ENCODE measurements around the gene PLCG1. TPM values are rescaled to one million over a fixed set of nuclear protein-coding genes. Genes with fewer than 3 reads are reported as not detected.
"Not testable (repeated sequence)": the region's sequence is repeated elsewhere in the genome, so short reads cannot be mapped to it uniquely, and the experiment has no call there.

The PLCG1 gene
- polyA plus RNA-seq, 4 donors: 27.6 to 106 (median 51.2) TPM

DNA sequence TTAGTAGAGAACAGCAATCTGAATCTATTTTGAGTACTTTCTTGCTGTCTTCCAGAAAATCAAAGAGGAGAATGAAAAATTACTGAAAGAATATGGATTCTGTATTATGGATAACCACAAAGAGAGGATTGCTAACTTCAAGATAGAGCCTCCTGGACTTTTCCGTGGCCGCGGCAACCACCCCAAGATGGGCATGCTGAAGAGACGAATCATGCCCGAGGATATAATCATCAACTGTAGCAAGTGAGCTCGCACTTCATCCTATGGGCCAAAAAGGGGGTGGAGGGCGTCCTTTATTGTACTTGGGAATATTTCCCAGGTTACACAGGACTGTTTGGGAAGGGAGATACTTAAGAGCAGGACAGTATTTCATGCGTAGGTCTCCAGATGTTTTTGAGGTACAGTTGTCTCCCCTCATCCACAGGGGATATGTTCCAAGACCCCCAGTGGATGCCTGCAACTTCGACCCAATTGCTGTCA, 37.3 kb upstream of the PLCG1 start:
- no peak overlapping the region for H3K4me3 ChIP-seq (ENCODE audit: low read depth in 1 of 3, low read length in 3 of 3)
- peaks cover 19 to 46% (median 19%) of the 10 kb centered on the region in 3 donors for H3K36me3 ChIP-seq (ENCODE audit: control insufficient read depth in 3 of 3, insufficient read depth in 2 of 3, low read depth in 1 of 3, low read length in 3 of 3)
- no peaks in the 10 kb centered on the region for H3K9me3 ChIP-seq (ENCODE audit: control insufficient read depth in 2 of 2, insufficient read depth in 1 of 2, low read depth in 1 of 2, low read length in 1 of 2)
- no peak for DNase-seq
- FAIRE-seq: no peak
- H3K27me3 ChIP-seq (ENCODE audit: control insufficient read depth in 3 of 3, insufficient read depth in 3 of 3, low read length in 3 of 3): no peaks in the 10 kb centered on the region
- 91 to 98% (median 94%) methylated on average over 9 of the region's 9 CpGs for WGBS, 3 donors
- no peak overlapping the region for H3K27ac ChIP-seq (ENCODE audit: low read depth in 1 of 3, low read length in 2 of 3)
- H3K4me1 ChIP-seq (ENCODE audit: control insufficient read depth in 3 of 3, insufficient read depth in 2 of 3, low read depth in 1 of 3, low read length in 2 of 3): no peaks in the 10 kb centered on the region

DNA sequence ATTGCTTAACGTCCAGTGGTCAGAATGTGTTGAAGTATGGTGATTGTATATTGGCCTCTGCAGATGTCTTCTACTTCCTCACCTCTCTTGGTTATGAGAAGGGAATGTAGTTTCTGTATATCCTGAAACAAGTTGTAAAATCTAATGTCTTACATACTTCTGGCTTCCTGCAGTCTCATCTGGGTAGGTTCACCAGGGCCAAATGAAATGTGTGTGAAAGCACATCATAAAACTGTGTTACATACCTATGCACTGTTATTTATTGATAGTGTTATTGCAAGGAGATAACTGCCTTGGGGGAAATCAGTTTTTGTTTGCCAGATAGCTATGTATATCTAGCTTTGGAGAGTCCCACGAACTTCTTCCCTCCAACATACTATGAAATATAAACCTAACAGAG, 35.7 kb upstream of the PLCG1 start:
- DNase-seq (no peak), FAIRE-seq (no peak)
- Histone ChIP-seq H3K4me3 (ENCODE audit: low read depth in 1 of 3, low read length in 3 of 3) (no peak overlapping the region), H3K27ac (ENCODE audit: low read depth in 1 of 3, low read length in 2 of 3) (no peak overlapping the region), H3K9me3 (ENCODE audit: control insufficient read depth in 2 of 2, insufficient read depth in 1 of 2, low read depth in 1 of 2, low read length in 1 of 2) (no peaks in the 10 kb centered on the region), H3K27me3 (ENCODE audit: control insufficient read depth in 3 of 3, insufficient read depth in 3 of 3, low read length in 3 of 3) (no peaks in the 10 kb centered on the region), H3K4me1 (ENCODE audit: control insufficient read depth in 3 of 3, insufficient read depth in 2 of 3, low read depth in 1 of 3, low read length in 2 of 3) (no peaks in the 10 kb centered on the region), H3K36me3 (ENCODE audit: control insufficient read depth in 3 of 3, insufficient read depth in 2 of 3, low read depth in 1 of 3, low read length in 3 of 3) (peaks cover 16 to 44% (median 19%) of the 10 kb centered on the region in 3 donors)
- 87 to 92% (median 88%) methylated on average over 2 of the region's 2 CpGs for WGBS, 3 donors

DNA sequence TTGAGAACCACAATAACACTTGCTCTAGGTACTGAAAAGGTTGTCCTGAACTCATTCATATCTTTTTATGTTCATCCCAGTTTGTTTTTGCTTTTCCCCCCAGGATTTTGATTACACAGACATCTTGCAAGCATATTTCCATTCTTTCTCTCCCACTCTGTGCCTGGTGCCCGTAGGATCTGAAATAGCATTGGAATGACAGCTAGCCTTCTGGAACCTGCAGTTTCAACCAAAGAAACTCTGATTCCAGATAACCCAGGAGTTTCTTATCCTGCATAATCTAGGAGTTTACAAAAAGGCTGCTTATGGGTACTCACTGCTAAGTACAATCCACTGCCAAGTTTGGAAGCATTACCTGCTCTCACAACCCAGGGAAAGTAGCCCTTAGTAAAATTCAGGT, 28.8 kb upstream of the PLCG1 start:
- no peak overlapping the region for H3K27ac ChIP-seq (ENCODE audit: low read depth in 1 of 3, low read length in 2 of 3)
- DNase-seq (no peak), FAIRE-seq (no peak)
- no peaks in the 10 kb centered on the region for H3K9me3 ChIP-seq (ENCODE audit: control insufficient read depth in 2 of 2, insufficient read depth in 1 of 2, low read depth in 1 of 2, low read length in 1 of 2)
- no peaks in the 10 kb centered on the region for H3K4me1 ChIP-seq (ENCODE audit: control insufficient read depth in 3 of 3, insufficient read depth in 2 of 3, low read depth in 1 of 3, low read length in 2 of 3)
- H3K27me3 ChIP-seq (ENCODE audit: control insufficient read depth in 3 of 3, insufficient read depth in 3 of 3, low read length in 3 of 3): no peaks in the 10 kb centered on the region
- 96 to 100% (median 97%) methylated on average over 1 of the region's 1 CpG for WGBS, 3 donors
- peaks cover 7 to 31% (median 19%) of the 10 kb centered on the region in 3 donors for H3K36me3 ChIP-seq (ENCODE audit: control insufficient read depth in 3 of 3, insufficient read depth in 2 of 3, low read depth in 1 of 3, low read length in 3 of 3)
- H3K4me3 ChIP-seq (ENCODE audit: low read depth in 1 of 3, low read length in 3 of 3): no peak overlapping the region

DNA sequence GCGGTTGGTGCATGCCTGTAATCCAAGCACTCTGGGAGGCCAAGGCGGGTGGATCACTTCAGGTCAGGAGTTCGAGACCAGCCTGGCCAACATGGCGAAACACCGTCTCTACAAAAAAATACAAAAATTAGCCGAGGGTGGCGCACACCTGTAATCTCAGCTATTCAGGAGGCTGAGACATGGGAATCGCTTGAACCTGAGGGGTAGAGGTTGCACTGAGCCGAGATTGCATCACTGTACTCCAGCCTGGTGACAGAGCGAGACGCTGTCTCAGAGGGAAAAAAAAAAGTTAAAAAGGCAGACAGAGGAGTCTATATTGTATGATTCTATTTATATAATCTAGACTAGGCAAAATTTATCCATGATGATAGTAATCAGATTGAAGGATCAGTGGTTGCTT, 27.3 kb upstream of the PLCG1 start:
- Histone ChIP-seq H3K9me3 (ENCODE audit: control insufficient read depth in 2 of 2, insufficient read depth in 1 of 2, low read depth in 1 of 2, low read length in 1 of 2) (no peaks in the 10 kb centered on the region), H3K4me1 (ENCODE audit: control insufficient read depth in 3 of 3, insufficient read depth in 2 of 3, low read depth in 1 of 3, low read length in 2 of 3) (no peaks in the 10 kb centered on the region), H3K27me3 (ENCODE audit: control insufficient read depth in 3 of 3, insufficient read depth in 3 of 3, low read length in 3 of 3) (no peaks in the 10 kb centered on the region), H3K36me3 (ENCODE audit: control insufficient read depth in 3 of 3, insufficient read depth in 2 of 3, low read depth in 1 of 3, low read length in 3 of 3) (peaks cover 14 to 29% (median 26%) of the 10 kb centered on the region in 3 donors), H3K4me3 (ENCODE audit: low read depth in 1 of 3, low read length in 3 of 3) (no peak overlapping the region), H3K27ac (ENCODE audit: low read depth in 1 of 3, low read length in 2 of 3) (no peak overlapping the region)
- DNase-seq (no peak), FAIRE-seq (no peak)
- 97 to 99% (median 98%) methylated on average over 11 of the region's 11 CpGs for WGBS, 3 donors

DNA sequence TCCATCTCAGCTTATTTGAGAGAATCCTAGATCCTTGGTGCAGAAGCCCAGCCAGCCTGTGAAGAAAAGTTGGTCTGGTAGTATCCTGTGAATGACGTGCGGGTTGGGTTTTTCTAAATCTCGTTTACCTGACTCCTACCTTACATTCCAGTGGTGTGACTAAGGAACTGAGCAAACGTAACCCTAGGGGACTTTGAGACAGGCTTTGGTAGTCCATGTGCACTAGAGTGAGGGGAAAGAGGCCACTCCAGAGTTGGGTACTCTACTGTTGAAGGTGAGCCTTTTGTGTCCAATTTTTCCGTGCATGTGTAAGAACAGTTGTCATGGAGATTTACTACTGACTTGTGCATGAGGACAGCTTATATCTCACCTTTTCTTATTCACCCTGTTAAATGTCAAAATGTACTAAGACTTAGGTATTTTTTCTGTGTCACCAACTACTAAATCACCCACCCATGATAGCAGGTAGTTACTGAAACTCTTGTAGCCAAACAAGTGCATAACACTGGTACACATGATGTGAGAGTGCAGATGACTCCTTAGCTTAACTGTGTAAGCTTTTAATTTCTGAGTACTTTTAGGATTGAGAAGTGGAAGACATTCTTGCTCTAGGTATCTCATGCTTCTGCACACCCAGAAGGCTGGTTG, 26.3 kb upstream of the PLCG1 start:
- Histone ChIP-seq H3K4me1 (ENCODE audit: control insufficient read depth in 3 of 3, insufficient read depth in 2 of 3, low read depth in 1 of 3, low read length in 2 of 3) (no peaks in the 10 kb centered on the region), H3K4me3 (ENCODE audit: low read depth in 1 of 3, low read length in 3 of 3) (no peak overlapping the region), H3K36me3 (ENCODE audit: control insufficient read depth in 3 of 3, insufficient read depth in 2 of 3, low read depth in 1 of 3, low read length in 3 of 3) (peaks cover 21 to 36% (median 31%) of the 10 kb centered on the region in 3 donors), H3K27ac (ENCODE audit: low read depth in 1 of 3, low read length in 2 of 3) (no peak overlapping the region), H3K27me3 (ENCODE audit: control insufficient read depth in 3 of 3, insufficient read depth in 3 of 3, low read length in 3 of 3) (no peaks in the 10 kb centered on the region), H3K9me3 (ENCODE audit: control insufficient read depth in 2 of 2, insufficient read depth in 1 of 2, low read depth in 1 of 2, low read length in 1 of 2) (no peaks in the 10 kb centered on the region)
- FAIRE-seq: no peak
- no peak for DNase-seq
- 75 to 92% (median 90%) methylated on average over 5 of the region's 5 CpGs for WGBS, 3 donors

DNA sequence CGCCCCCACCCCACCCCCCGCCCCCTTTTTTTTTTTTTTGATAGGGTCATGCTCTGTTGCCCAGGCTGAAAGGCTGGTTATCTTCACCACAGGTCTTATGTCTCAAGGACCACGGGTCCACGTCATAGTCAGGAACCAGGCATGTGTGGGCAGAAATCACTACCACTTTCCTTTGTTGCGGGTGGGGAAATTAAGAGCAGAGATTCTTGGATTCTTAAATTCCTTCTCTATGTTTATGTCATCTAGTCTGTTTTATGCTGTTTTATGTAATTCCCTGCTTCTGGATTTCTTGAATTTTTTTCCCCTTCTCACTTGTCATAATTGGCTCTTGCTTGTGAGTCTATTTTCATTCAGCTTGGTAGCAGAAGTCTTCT, 25.8 kb upstream of the PLCG1 start:
- no peaks in the 10 kb centered on the region for H3K27me3 ChIP-seq (ENCODE audit: control insufficient read depth in 3 of 3, insufficient read depth in 3 of 3, low read length in 3 of 3)
- FAIRE-seq: no peak
- H3K27ac ChIP-seq (ENCODE audit: low read depth in 1 of 3, low read length in 2 of 3): no peak overlapping the region
- no peak overlapping the region for H3K4me3 ChIP-seq (ENCODE audit: low read depth in 1 of 3, low read length in 3 of 3)
- WGBS, 3 donors: 92 to 98% (median 93%) methylated on average over 5 of the region's 5 CpGs
- no peaks in the 10 kb centered on the region for H3K4me1 ChIP-seq (ENCODE audit: control insufficient read depth in 3 of 3, insufficient read depth in 2 of 3, low read depth in 1 of 3, low read length in 2 of 3)
- no peak for DNase-seq
- no peaks in the 10 kb centered on the region for H3K9me3 ChIP-seq (ENCODE audit: control insufficient read depth in 2 of 2, insufficient read depth in 1 of 2, low read depth in 1 of 2, low read length in 1 of 2)
- peaks cover 26 to 41% (median 34%) of the 10 kb centered on the region in 3 donors for H3K36me3 ChIP-seq (ENCODE audit: control insufficient read depth in 3 of 3, insufficient read depth in 2 of 3, low read depth in 1 of 3, low read length in 3 of 3)

DNA sequence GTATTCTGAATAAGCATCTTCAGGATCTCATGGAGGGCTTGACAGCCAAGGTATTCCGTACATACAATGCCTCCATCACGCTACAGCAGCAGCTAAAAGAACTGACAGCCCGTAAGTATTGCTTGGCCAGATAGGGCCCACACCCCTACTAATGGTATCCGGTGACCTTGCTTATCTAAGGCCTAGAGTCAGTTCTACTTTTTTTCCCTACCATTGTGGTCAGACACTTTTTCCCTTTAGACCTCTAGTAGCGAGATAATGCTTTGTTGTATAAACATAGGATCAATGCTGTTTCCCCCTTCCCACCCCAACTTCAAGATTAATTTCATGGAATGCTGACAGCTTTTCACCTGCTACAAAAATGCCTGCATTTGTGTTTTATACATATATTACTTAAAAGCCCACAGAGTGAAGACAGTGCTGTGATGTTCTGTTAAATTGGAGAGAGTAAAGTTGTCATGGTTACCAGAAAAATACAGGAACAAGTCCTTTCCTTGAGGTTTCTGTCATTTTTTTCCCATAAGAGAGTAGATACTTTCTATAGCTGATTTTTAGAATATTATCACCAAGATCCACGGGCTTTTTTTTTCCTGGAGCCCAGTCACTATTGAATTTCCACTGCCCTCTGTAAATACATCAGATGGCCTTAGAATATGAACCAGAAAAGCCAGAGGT, 20.9 kb upstream of the PLCG1 start:
- H3K36me3 ChIP-seq (ENCODE audit: control insufficient read depth in 3 of 3, insufficient read depth in 2 of 3, low read depth in 1 of 3, low read length in 3 of 3): peaks cover 37 to 58% (median 44%) of the 10 kb centered on the region in 3 donors
- H3K4me3 ChIP-seq (ENCODE audit: low read depth in 1 of 3, low read length in 3 of 3): no peak overlapping the region
- no peak for FAIRE-seq
- 86 to 96% (median 88%) methylated on average over 6 of the region's 6 CpGs for WGBS, 3 donors
- DNase-seq: no peak
- no peaks in the 10 kb centered on the region for H3K27me3 ChIP-seq (ENCODE audit: control insufficient read depth in 3 of 3, insufficient read depth in 3 of 3, low read length in 3 of 3)
- no peak overlapping the region for H3K27ac ChIP-seq (ENCODE audit: low read depth in 1 of 3, low read length in 2 of 3)
- H3K4me1 ChIP-seq (ENCODE audit: control insufficient read depth in 3 of 3, insufficient read depth in 2 of 3, low read depth in 1 of 3, low read length in 2 of 3): no peaks in the 10 kb centered on the region
- H3K9me3 ChIP-seq (ENCODE audit: control insufficient read depth in 2 of 2, insufficient read depth in 1 of 2, low read depth in 1 of 2, low read length in 1 of 2): no peaks in the 10 kb centered on the region

DNA sequence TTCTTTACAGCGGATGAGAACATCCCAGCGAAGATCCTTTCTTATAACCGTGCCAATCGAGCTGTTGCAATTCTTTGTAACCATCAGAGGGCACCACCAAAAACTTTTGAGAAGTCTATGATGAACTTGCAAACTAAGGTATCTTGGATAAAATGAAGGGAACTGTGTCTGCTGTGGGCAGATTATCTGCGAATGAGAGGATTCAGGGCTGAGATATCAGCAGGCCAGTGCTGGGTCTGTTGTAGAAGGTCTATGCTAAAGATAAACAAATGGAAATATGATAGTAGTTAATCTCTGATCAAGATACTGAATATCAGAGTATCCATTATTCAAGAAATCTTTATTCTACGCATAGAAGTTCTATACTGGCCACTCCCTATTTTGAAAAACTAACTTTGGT, 19.2 kb upstream of the PLCG1 start:
- WGBS, 3 donors: 79 to 83% (median 79%) methylated on average over 6 of the region's 6 CpGs
- peaks cover 45 to 64% (median 49%) of the 10 kb centered on the region in 3 donors for H3K36me3 ChIP-seq (ENCODE audit: control insufficient read depth in 3 of 3, insufficient read depth in 2 of 3, low read depth in 1 of 3, low read length in 3 of 3)
- not testable (repeated sequence) for DNase-seq; H3K27me3 ChIP-seq (ENCODE audit: control insufficient read depth in 3 of 3, insufficient read depth in 3 of 3, low read length in 3 of 3); H3K9me3 ChIP-seq (ENCODE audit: control insufficient read depth in 2 of 2, insufficient read depth in 1 of 2, low read depth in 1 of 2, low read length in 1 of 2); H3K4me3 ChIP-seq (ENCODE audit: low read depth in 1 of 3, low read length in 3 of 3); H3K27ac ChIP-seq (ENCODE audit: low read depth in 1 of 3, low read length in 2 of 3); FAIRE-seq; H3K4me1 ChIP-seq (ENCODE audit: control insufficient read depth in 3 of 3, insufficient read depth in 2 of 3, low read depth in 1 of 3, low read length in 2 of 3)

All from small intestine (tissue), 7 donors.